DOHH2 (cell line): ENCODE results near the gene DNAH2.

Experiments used
- H3F3A ChIP-seq: fragments of 200-600 bp; sonication (generic), shearing (Covaris generic); 2 replicates; pipeline ENCODE4 v1.6.0; 2016; ENCODE audit warnings: antibody characterized with exemption, mild to moderate bottlenecking; ENCODE audit not compliant: control insufficient read depth, insufficient read depth
- H3K27ac ChIP-seq: fragments of 200-600 bp; sonication (generic); 2 replicates; pipeline ENCODE4 v1.5.1; 2014; ENCODE audit warnings: low read depth, mild to moderate bottlenecking, low read length, moderate library complexity
- H3K27me3 ChIP-seq: fragments of 200-600 bp; sonication (generic); 2 replicates; pipeline ENCODE4 v1.6.1; 2014; ENCODE audit warnings: mild to moderate bottlenecking, low read length, mixed read lengths; ENCODE audit not compliant: control insufficient read depth
- H3K36me3 ChIP-seq: fragments of 200-600 bp; sonication (generic); 2 replicates; pipeline ENCODE4 v1.6.1; 2014; ENCODE audit warnings: mild to moderate bottlenecking, low read length, moderate library complexity, mixed read lengths; ENCODE audit not compliant: control insufficient read depth
- H3K4me1 ChIP-seq: fragments of 200-600 bp; sonication (generic); 2 replicates; pipeline ENCODE4 v1.6.1; 2014; ENCODE audit warnings: mild to moderate bottlenecking, low read length, mixed read lengths; ENCODE audit not compliant: control insufficient read depth
- H3K4me2 ChIP-seq: fragments of 200-600 bp; sonication (generic); 2 replicates; pipeline ENCODE4 v1.6.0; 2014; ENCODE audit warnings: mild to moderate bottlenecking, low read length, moderate library complexity
- H3K4me3 ChIP-seq: fragments of 200-600 bp; sonication (generic); 2 replicates; pipeline ENCODE4 v1.5.1; 2014; ENCODE audit warnings: mild to moderate bottlenecking, low read length, mixed read lengths
- H3K79me2 ChIP-seq: fragments of 200-600 bp; sonication (generic); 2 replicates; pipeline ENCODE4 v1.6.1; 2014; ENCODE audit warnings: mild to moderate bottlenecking, low read length, mixed read lengths; ENCODE audit not compliant: control insufficient read depth
- H3K9me2 ChIP-seq: fragments of 200-600 bp; sonication (generic); replicated peaks from 2 replicates; pipeline ENCODE4 v1.6.1; 2014; ENCODE audit warnings: mild to moderate bottlenecking, low read length, mixed read lengths; ENCODE audit not compliant: control insufficient read depth
- H3K9me3 ChIP-seq: fragments of 200-600 bp; sonication (generic); 2 replicates; pipeline ENCODE4 v1.6.1; 2014; ENCODE audit warnings: antibody characterized with exemption, low read length, mixed read lengths; ENCODE audit not compliant: control insufficient read depth, insufficient read depth
- H4K20me1 ChIP-seq: fragments of 200-600 bp; sonication (generic); 2 replicates; pipeline ENCODE4 v1.6.0; 2014; ENCODE audit warnings: low read depth, mild to moderate bottlenecking, antibody characterized with exemption, low read length, moderate library complexity; ENCODE audit not compliant: control insufficient read depth, insufficient read depth
- CTCF ChIP-seq: fragments of 200-600 bp; sonication (generic); IDR thresholded peaks from one replicate; pipeline ENCODE4 v1.5.1; 2014; ENCODE audit warnings: antibody characterized with exemption, mild to moderate bottlenecking, low read depth, low read length; ENCODE audit not compliant: poor library complexity, severe bottlenecking
- EZH2phosphoT487 ChIP-seq: fragments of 200-600 bp; sonication (generic); IDR thresholded peaks from 2 replicates; pipeline ENCODE4 v1.6.1; 2017; ENCODE audit warnings: borderline replicate concordance, mild to moderate bottlenecking, antibody characterized with exemption, low read length, moderate library complexity, mixed read lengths

Gene DNAH2

GRCh38 chr17:7707446-7707845 lies 10.1 kb upstream of the DNAH2 start:
- peaks cover 40% of the 10 kb centered on the region for H3K27me3 ChIP-seq
- no peaks in the 10 kb centered on the region for H3K79me2 ChIP-seq
- no peaks in the 10 kb centered on the region for H3K9me3 ChIP-seq
- no peak overlapping the region for H3K4me2 ChIP-seq
- peaks cover 4% of the 10 kb centered on the region; the same call in 1 of the 2 replicates for H3K36me3 ChIP-seq
- no peaks in the 10 kb centered on the region for H3K9me2 ChIP-seq
- 0 out of 2 replicates have a peak, but pooled peaks cover 3% of the 10 kb centered on the region for H4K20me1 ChIP-seq
- peaks cover 34% of the 10 kb centered on the region for H3K4me1 ChIP-seq
- no peaks in the 10 kb centered on the region for H3F3A ChIP-seq
- H3K27ac ChIP-seq: no peak overlapping the region
- H3K4me3 ChIP-seq: no peak overlapping the region
- TF ChIP-seq CTCF: no peak
- no peak for TF ChIP-seq EZH2phosphoT487

- H3K4me3 ChIP-seq: no peak overlapping the region
- 0 out of 2 replicates have a peak, but pooled peaks cover 3% of the 10 kb centered on the region for H4K20me1 ChIP-seq
- H3K4me1 ChIP-seq: peaks cover 37% of the 10 kb centered on the region
- TF ChIP-seq EZH2phosphoT487: no peak
- no peak for TF ChIP-seq CTCF
- no peaks in the 10 kb centered on the region for H3K9me3 ChIP-seq
- no peak overlapping the region for H3K27ac ChIP-seq
- H3F3A ChIP-seq: 0 out of 2 replicates have a peak, but pooled peaks cover 2% of the 10 kb centered on the region
- no peak overlapping the region for H3K4me2 ChIP-seq
- peaks cover 1% of the 10 kb centered on the region; the same call in 1 of the 2 replicates for H3K36me3 ChIP-seq
- peaks cover 45% of the 10 kb centered on the region for H3K27me3 ChIP-seq
- H3K9me2 ChIP-seq: no peaks in the 10 kb centered on the region
- no peaks in the 10 kb centered on the region for H3K79me2 ChIP-seq
Observed at GRCh38 chr17:7707858-7708750, 9.4 kb upstream of the DNAH2 start.

- no peak overlapping the region for H3K4me3 ChIP-seq
- H3K9me2 ChIP-seq: no peaks in the 10 kb centered on the region
- H3K4me1 ChIP-seq: peaks cover 37% of the 10 kb centered on the region
- H3K9me3 ChIP-seq: no peaks in the 10 kb centered on the region
- H3K27me3 ChIP-seq: peaks cover 53% of the 10 kb centered on the region
- TF ChIP-seq EZH2phosphoT487 (no peak), CTCF (no peak)
- H3K36me3 ChIP-seq: no peaks in the 10 kb centered on the region
- H3K27ac ChIP-seq: no peak overlapping the region
- H3K79me2 ChIP-seq: no peaks in the 10 kb centered on the region
- H3F3A ChIP-seq: 0 out of 2 replicates have a peak, but pooled peaks cover 2% of the 10 kb centered on the region
- no peak overlapping the region for H3K4me2 ChIP-seq
- 0 out of 2 replicates have a peak, but pooled peaks cover 3% of the 10 kb centered on the region for H4K20me1 ChIP-seq
Observed at GRCh38 chr17:7709031-7709430, 8.5 kb upstream of the DNAH2 start.
